Measurements from ENCODE around the gene CCL26.
A peak's percentile ranks its signal among the peaks of the same experiment; 100 is the strongest.
"Not testable (repeated sequence)": the region's sequence is repeated elsewhere in the genome, so short reads cannot be mapped to it uniquely, and the experiment has no call there.

Gene CCL26

DNA sequence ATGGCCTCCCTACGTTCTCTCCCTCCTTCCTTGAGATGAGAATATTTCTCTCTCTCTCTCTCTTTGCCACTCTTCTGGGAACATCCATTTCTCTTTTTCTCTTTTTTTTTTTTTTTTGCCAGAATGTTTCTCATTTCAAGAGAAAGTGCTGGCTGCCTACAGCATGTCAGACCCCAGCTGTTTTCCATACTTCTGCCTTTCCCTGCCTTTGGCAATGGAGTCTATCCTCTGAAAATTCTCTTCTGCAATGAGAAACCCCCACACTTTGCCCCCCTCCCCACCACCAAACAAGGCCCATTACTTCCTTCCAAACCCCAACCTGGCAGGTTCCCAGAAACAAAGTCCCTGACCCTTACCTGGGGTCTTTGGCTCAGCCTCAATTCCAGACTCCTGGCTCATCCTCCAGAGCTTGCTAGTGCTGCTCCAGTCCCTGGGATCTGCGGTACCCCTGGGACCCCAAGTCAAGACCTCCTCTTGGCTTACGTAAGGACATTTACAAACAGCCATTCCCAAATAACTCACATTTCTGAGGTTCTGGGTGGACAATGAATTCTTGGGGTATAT is 17.4 kb upstream of the CCL26 start:
- DNase-seq, result no peak

- not testable (repeated sequence) for DNase-seq
These were observed 16.3 kb upstream of the CCL26 start for GRCh38 chr7:75788154-75788847.

DNA sequence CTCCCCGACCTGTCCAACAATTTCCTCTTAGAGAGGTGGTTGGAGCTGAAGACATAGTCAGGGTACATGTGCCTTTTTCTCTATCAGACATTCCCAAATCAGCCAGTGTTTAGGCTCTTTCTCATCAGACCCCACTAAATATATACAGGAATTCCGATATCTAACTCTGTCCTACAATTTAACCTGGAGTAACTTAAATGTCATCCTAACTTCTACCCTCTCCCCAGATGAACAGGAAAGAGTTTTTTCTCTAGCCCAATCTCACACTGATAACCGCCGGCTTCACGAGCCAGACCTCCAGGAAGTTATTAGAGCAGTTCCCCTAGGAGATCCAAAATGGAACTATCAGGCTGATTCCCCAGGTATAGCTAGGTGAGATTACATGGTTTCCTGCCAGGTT is 11.0 kb upstream of the CCL26 start:
- DNase-seq, result not testable (repeated sequence)

- not testable (repeated sequence) for DNase-seq
These were observed 8.7 kb upstream of the CCL26 start for GRCh38 chr7:75780647-75781273.

- DNase-seq, result not testable (repeated sequence)
These were observed 7.5 kb upstream of the CCL26 start for GRCh38 chr7:75779516-75779915.

- not testable (repeated sequence) for DNase-seq
These were observed 7.0 kb upstream of the CCL26 start for GRCh38 chr7:75779035-75779434.

- DNase-seq, result peak; percentile 42 to 50
These were observed 4.4 kb upstream of the CCL26 start for GRCh38 chr7:75776295-75776971.

- not testable (repeated sequence) for DNase-seq
These were observed 1.9 kb upstream of the CCL26 start for GRCh38 chr7:75773958-75774357.

DNA sequence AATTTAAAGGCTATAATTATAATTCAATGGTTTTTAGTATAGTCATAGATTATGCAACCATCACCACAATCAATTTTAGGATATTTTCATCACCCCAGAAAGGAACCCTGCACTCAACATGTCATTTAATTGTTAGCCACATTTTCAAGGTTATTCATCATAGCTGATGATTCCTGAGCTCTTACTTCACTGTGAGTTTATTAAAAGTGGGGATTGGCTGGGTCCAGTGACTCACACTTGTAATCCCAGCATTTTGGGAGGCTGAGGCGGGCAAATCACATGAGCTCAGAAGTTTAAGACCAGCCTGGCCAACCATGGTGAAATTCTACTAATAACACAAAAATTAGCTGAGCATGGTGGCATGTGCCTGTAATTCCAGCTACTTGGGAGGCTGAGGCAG is 787 bp downstream of the CCL26 start:
- no peak for DNase-seq

DNA sequence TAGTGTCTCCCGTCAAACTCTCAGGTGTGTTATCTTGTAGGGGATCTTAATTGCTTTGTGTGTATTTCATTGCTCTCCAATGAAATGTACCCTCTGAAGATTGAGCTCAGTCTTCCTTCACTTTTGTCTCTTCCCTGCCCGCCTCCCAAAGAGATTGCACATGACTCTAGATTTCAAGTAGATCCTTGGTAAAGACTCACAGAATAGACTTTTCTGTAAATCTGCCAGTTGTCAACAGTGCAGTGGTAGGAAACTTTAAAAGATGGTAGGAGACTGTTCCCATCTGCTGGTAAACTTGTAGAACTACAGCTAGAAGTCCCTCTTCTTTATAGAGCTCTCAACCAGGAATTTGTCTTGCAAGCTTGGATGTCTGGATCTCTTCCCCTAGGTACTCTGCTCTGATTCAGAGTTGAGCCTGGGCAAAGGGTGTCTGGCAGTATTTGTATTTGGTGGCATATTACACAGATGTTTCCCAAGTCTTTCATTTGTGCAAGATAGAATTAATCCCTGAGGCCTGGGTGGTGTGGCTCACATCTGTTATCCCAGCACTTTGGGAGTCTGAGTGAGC is 9.6 kb downstream of the CCL26 start:
- no peak for DNase-seq

DNA sequence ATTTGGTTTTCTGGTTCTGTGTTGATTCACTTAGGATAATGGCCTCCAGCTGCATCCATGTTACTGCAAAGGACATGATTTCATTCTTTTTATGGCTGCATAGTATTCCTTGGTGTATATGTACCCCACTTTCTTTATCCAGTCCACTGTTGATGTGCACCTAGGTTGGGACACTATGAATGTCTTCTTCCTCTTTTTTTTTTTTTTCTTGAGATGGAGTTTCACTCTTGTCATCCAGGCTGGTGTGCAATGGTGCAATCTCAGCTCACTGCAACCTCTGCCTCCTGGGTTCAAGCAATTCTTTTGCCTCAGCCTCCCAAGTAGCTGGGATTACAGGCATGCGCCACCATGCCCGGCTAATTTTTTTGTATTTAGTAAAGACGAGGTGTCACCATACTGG is 10.2 kb downstream of the CCL26 start:
- not testable (repeated sequence) for DNase-seq

GRCh38 chr7:75758491-75758890 is 13.5 kb downstream of the CCL26 start:
- no peak for DNase-seq

GRCh38 chr7:75757860-75758259 is 14.2 kb downstream of the CCL26 start:
- DNase-seq, result no peak

DNA sequence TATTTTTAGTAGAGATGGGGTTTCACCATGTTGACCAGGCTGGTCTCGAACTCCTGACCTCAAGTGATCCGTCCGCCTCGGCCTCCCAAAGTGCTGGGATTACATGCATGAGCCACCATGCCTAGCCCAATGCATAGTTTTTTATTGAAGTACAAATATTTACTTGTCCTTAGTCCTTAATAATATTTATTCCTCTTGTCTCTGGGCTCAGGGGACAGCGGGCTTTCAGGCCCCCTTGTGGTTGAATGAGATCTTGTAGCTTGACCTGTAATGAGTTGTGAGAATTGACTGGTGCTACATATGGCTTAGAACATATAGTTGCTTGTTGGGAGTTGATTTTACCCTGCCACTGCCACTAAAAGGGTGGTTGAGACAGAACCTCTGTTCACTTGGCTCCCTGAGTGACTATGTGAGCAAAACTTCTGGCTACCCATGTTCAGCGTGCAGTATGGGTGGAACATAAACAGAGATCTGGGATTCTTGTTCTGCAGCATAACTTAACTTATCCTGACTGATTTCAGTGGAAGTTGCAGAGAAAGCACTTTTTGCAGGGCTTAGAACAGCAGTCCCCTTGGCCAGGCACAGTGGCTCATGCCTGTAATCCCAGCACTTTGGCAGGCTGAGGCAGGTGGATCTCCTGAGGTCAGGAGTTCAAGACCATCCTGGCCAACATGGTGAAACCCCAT is 14.9 kb downstream of the CCL26 start:
- no peak for DNase-seq

DNA sequence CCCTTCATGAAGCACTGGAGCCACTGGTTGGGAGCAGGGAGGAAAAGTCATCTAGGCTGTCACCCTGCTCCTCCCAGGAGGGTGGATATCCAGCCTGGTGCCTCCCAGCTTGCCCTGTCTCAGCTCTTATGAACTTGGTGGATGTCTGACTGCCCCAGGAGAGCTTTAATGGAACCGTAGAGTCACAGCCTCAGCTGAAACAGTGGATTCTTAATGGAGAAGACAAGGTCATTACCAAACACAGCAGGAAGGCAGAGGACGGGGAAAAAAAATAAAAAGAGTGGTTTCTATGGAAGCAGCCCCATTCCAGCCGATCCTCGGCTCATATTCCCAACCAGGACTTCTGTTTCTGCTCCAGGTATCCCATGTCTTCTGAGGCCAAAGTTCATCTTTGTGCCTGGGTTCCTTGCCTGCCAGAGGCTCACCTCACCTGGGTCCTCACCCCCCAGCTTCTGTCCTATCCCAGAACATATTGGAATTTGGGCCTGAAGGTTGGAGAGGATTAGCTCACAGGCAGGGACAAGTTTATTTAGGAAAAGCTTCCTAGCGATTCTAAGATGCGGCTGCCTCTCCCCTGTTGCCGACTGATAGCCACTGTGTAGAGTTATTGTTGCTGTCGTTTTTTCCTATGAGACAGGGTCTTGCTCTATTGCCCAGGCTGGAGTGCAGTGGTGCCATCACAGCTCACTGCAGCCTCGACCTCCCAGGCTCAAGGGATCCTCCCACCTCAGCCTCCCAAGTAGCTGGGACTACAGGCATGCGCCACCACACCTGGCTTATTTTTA is 15.6 kb downstream of the CCL26 start:
- no peak for DNase-seq

- no peak for DNase-seq
These were observed 28.6 kb downstream of the CCL26 start for GRCh38 chr7:75743455-75743859.

GRCh38 chr7:75740846-75741497 is 31.0 kb downstream of the CCL26 start:
- no peak for DNase-seq

GRCh38 chr7:75739796-75740672 is 32.0 kb downstream of the CCL26 start:
- DNase-seq, result no peak

GRCh38 chr7:75738975-75739795 is 32.8 kb downstream of the CCL26 start:
- DNase-seq, result peak; percentile 100

GRCh38 chr7:75738604-75738974 is 33.4 kb downstream of the CCL26 start, which contains the start of gene HIP1:
Gene HIP1 (minus strand): TSS chr7:75738941. CDS start chr7:75738920, 21 bp downstream.
- DNase-seq, result no peak
